ENCODE measurements around the gene TPRG1L. TPM values are rescaled to one million over a fixed set of nuclear protein-coding genes. Genes with fewer than 3 reads are reported as not detected.
A peak's percentile ranks its signal among the peaks of the same experiment; 100 is the strongest.

The TPRG1L gene
- total RNA-seq, 2 donors from 2014 or later, result 88.5 to 93.9 TPM

DNA sequence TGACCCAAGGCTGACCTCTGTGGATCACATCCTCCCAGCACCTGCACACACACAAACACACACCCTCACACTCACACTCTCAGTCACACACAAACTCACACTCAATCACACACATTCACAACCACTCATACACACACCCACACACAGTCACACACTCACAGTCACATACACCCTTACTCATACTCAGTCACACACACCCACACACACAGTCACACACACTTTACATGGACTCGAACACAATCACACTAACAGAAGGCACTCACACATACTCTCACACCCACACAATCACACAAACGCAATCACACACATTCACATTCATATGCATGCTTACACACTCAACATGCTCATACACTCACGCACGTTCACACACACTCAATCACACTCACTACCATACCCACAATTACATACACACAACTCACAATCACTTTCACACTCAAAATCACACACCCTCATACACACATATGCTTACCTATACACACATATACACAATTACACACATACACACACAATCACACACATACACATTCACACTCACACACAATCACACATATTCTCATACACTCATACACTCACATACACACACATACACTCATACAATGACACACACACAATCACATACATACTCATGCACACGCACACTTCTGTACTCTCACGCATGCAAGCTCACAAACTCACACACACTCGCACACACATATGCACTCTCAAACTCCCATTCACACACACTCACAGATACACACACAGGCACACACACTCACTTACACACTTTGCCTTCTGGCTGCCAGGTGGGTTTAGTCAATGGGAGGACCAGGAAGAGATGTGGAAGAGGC lies 19.6 kb upstream of the TPRG1L start:
- no peak for DNase-seq
- intact Hi-C loops (cut with DNase I, micrococcal nuclease), result no loop called here
- no peak for ATAC-seq

DNA sequence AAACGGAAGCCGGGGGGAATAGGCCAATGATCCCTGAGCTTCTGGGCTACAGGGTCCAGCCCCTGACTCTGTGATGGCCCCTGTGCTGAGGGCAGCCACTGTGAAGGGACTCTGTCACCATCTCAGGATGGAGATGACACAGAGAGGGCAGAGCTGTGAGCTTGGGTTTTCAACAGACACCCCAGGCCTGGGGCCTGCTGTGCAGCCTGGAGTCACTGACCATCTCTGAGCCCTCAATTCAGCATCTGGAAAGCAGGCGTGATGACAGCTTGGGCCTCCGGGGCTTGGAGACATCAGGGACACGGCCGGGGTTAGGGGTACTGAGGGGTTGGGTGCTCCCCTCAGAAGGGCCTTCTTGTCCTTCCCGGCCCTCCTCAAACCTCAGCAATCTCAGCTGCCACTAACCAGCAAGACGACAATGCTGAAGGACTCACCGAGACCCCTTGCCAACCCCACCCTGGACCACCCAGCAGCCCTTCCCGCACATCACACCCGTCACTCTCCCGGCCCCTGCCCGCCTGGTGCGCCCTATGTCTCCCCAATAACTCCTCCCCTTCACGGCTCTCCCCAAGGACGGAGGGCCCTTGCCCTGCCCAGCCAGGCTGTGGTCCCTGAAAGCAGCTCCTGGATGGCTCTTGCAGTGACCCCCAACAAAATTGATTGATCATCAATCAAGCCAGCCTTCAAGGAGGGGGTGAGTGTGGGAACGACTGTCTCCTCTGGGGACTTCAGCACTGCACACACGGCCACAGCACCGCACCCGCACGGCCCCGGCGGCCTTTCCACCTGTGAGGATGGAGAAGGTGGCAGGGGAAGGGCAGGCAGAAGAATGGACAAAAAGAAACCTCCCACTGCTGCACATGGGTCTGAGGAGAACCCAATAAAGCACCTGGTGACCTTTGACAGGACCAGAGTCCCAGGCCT lies 17.8 kb upstream of the TPRG1L start:
- ATAC-seq (no peak), DNase-seq (no peak)
- intact Hi-C loops (cut with DNase I, micrococcal nuclease), result no loop called here

DNA sequence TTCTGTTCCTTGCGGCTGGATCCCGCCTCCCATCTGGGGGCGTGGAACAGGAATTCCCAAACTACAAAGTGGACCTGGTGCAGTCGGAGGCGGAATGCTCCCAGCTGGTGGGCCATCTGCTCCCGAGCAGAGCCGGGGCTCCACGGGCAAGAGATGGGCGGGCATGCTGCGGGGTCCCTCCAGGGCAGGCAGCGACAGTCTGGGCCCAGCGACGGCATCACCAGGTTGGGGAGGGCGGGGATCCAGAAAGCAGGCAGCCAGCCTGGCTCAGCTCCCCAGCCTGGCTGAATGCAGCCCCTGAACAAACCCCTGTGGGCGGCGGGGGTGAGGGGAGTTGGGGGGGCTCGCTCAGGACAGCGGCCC lies 17.1 kb upstream of the TPRG1L start:
- no peak for ATAC-seq
- intact Hi-C loops (cut with DNase I, micrococcal nuclease), result no loop called here
- no peak for DNase-seq

DNA sequence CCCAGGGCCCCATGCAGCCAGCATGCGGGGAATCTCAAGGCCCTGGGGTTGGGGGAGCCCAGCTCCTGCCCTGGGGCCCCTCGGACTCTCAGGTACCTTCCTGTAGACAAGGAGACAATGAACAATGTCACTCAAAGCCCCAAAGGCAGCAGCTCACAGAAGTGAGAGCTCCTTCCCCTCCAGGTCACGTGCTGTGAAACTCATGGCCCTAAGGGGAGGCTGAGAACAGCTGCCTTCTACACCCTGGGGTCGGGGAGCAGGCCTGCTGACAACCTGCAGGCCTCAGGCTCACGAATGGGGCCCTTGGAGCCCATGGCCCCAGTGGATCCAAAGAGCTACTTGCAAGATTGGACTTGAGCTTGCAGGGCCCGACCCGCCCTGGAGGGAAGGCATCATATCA lies 16.7 kb upstream of the TPRG1L start:
- ATAC-seq, result no peak
- intact Hi-C loops (cut with DNase I, micrococcal nuclease), result no loop called here
- DNase-seq, result no peak

DNA sequence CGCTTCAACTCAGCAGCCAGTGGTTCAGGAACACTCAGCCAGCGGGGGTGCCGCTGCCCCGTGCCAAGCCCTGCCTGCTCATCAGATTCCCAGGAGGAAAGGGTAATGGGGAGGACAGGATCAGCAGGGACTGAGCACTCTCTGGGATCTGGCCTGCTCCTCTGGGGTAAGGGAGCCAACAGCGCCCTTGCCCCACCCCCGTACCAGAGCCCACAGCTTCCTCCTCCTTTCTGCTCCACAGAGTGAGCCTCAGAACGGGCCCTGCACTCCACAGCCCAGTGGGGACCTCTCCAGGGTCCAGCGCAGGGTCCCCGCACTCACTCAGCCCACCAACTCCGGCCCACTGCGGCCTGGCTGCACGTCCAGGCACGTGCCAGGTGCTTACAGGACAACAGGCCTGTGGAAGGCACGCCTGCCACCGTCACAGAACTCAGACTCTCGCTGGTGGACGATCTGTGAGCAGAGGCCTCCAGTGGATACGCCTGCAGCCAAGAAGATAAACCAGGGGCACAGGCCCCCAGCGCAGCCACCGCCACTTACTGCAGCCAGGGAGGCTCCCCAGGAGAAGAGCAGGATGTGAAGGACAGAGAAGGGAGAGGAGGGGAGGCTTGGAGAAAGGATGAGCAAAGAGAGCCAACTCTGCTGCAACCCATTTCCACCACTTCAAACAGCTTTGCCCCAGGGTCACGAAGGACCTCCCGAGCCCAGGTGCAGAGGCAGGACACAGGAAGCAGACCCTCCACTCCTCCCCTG lies 15.6 kb upstream of the TPRG1L start:
- DNase-seq (no peak), ATAC-seq (no peak)
- intact Hi-C loops (cut with DNase I, micrococcal nuclease), result no loop called here

DNA sequence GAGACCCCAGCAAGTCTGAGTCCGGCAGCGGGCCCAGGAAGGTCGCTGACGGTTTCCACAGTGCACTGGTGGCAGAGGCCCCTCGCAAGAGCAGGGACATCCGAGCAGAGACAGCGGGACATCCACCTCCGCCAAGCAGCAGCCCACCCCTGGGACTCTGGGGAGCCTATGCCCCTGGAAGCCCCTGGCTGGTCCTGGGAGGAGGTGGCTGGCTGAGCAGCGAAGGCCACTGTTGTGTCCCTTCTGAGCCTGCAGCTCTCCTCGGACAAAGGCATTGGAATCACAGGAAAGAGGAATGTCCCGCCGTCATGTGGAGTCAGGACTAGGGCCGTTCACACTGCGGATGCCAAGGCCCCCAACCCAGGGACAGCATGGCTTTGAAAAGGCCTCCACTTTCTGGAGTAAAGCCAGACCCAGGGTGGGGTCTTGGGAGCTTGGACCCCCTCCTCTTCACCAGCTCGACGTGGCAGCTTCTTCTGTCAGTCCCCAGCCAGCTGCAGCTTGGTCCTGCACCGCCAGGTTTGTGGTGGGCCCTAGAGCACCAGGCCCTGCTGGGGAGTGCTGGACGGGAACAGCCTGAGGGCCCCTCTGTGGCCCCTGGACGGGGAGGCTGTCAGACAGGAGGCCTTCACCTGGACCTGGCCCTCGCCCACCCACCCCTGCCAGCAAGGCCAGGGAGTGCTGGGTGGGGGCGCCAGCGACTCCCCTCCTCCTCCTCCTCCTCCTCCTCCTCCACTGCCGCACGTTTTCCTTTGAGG lies 14.9 kb upstream of the TPRG1L start:
- DNase-seq, result no peak
- intact Hi-C loops (cut with DNase I, micrococcal nuclease), result no loop called here
- no peak for ATAC-seq

DNA sequence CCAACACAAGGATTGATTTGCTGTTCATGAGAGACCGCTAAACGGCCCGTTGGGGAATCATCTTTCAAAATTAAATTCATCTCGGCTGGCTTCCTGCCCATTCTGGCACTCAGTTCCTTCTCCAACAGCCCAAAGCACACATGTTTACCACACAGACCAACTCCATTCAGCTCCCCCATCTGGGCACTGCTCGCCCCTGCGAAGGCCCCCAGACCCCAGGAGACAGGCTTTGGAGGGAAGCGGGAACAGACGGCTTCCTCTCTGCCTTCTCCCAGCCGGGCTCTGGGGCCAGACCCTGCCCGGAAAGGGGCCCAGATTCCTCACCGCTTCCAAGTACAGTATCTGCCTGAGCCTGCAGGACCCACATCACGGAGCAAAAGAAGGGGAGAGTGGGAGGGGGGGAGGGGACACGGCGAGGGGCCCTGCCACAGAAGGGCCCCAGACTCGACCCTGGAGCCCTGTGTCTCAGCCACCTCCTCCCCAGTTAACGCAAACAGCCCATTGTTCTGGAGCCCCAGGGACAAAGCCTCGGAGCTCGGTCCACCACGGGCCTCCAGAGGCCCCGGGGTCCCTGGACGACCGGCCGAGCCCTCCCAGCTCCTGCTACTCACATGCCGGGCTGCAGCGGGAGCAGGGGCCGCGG lies 14.2 kb upstream of the TPRG1L start:
- no peak for DNase-seq
- no peak for ATAC-seq
- intact Hi-C loops (cut with DNase I, micrococcal nuclease), result no loop called here

DNA sequence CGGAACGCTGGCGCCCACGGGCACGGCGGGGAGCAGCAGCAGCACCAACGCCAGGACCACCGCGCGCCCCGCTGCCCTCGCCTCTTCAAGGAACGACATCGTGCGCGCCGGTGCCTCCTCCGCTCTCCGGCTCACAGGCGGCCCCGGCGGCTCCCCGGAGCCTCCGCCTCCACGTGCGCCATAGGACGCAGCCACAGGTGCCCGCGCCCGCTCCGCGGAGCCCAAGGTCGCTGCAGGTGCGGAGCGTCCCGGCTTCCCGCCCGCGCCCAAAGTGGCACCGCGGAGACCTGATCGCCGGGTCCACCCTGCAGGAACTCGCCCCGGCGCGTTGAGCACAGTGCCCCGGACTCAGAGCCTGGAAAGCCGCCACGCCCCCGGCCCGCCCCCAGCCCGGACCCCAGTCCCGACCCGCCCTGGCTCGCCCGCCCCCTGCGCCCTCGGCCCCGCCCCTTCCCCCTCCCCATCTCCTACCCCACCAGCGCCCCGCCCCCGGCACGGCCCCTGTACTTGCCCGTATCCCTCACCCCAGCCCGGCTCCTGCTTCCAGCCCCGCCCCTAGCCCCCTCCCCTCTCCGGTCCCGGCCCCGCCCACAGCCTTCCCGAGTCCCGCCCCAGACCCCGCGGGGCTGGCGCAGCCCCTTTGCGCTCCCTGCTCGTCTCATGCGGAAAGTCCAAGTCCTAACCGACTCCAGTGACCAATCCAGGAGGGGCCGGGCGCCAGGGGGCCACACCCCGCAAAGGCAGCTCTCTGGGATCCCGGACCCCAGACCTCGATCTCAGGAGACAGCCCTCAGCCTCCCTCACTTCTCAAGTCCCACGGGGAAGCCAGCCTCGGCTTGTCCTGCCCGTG lies 13.4 kb upstream of the TPRG1L start, which contains the start of gene MEGF6:
Gene MEGF6 (minus strand): TSS at position 339 of the 850 bp plus-strand sequence. CDS start 240 bp downstream, at position 99.
- peak; percentile 64 to 67 for DNase-seq
- ATAC-seq, result peak; percentile 81
- intact Hi-C loops (cut with DNase I, micrococcal nuclease), result no loop called here

DNA sequence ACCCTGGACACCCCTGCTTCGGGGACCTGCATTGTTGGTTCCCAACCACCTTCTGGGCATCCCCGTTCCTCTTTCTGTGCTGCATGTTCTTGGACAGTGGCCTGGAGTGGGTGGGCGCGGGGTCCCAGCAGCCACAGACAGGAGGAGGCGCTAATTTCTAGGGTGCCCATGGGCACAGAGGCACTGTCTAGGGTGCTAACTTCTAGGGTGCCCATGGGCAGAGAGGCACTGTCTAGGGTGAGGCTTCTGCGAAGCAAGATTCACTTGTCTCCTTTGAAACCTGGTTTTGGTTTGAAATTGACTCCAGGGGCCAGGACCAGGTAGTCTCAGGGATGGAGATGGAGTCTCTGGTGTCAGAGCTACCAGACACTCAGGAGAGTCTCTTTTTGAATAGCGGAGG lies 12.7 kb upstream of the TPRG1L start:
- DNase-seq, result no peak
- intact Hi-C loops (cut with DNase I, micrococcal nuclease), result no loop called here
- ATAC-seq, result no peak

DNA sequence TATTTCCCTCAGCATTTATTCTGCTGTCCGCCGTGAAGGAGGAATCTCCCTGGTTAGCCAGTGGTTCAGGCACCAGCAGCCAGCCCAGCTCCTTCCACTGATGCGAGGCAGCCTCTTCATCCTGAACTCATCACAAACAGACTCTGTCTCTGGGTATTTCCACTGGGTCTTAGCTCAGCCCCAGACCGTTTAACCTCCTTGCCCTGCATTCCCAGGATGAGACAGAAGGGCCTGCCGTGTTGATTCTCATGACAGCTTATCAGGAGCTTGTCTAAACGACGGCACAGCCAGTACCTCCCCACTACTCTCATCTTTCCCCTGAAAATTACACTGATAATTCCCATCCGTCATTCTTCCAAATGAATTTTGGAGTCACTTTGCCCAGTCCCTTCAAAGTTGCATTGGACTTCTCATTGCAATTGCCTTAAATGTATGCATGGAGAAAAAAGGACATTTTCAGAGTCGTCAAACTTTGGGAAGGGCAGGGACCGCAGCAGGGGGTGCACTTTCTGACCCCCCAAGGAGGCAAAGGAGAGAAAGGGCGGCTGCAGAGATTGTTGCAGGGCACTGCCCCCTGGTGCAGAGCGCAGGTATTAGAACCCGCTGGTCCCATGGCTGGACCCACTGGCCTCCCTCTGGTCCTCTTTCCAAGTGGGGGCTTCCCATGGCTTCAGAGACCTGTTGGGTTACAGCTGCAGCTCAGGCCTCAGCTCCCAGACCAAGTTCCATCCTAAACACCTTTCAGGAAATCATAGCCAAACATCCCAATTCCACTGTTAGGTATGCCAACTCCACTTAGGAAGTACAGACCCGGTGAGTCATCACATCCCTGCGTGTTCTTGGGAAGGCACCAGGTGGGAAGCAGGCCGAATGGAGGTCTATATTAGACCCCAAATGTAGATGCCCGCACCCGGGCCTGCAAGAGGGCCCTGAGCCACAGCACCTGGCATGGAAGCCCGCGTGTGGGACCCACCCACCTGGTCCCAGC lies 9.8 kb upstream of the TPRG1L start:
- no peak for DNase-seq
- intact Hi-C loops (cut with DNase I, micrococcal nuclease), result loop anchor here in 1 of 2 donors (5.0 kb wide), 2 partner anchors 48 to 128 kb away; no protein-coding TSS in a partner anchor
- peak; percentile 30 for ATAC-seq

DNA sequence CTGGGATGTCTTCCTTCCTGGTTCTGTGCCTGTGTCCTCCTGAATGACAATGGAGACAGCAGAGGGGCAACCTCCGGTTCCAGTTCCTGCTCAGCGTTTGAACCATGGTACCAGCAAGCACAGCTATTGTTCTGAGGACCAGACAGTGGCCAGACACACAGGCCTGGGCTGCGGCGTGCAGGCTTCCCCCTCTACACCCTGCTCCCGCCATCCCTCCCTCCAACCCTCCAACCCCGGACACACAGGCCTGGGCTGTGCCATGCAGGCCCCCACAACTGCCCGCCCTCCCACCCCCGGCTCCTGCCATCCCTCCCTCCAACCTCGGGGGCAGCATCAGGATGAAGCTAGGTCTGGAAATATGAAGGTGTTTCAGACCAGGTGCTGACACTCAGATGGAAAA lies 8.0 kb upstream of the TPRG1L start:
- ATAC-seq (no peak), DNase-seq (no peak)
- intact Hi-C loops (cut with DNase I, micrococcal nuclease), result loop anchor here in 1 of 2 donors (5.0 kb wide), 2 partner anchors 50 to 130 kb away; no protein-coding TSS in a partner anchor

DNA sequence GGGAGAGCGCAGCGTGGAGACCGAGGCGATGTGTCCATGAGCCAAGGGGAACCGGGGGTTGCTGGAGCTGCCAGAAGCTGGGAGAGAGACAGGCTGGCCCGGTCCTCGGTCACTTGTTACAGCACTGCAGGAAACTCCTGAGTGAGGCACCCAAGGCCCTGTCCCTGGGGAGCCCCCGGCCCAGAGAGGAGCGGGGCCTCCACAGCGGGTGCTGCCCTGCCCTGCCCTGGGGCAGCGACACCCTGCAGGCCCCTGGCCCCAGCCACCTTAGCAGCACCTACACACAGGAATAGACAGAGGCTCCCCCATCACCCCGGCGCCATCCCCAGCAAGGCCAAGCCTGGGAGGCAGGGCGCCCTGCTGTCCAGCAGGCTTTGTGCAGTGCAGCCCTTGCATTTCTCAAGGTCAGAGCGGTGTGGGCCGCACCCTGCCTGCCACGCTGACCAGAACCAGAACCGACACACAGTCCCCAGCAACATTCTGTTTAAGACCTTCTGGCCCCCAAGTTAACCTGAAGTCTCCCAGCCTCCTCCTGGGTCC lies 6.9 kb upstream of the TPRG1L start:
- ATAC-seq (no peak), DNase-seq (no peak)
- intact Hi-C loops (cut with DNase I, micrococcal nuclease), result loop anchor here in 1 of 2 donors (5.0 kb wide), 2 partner anchors 51 to 131 kb away; no protein-coding TSS in a partner anchor

DNA sequence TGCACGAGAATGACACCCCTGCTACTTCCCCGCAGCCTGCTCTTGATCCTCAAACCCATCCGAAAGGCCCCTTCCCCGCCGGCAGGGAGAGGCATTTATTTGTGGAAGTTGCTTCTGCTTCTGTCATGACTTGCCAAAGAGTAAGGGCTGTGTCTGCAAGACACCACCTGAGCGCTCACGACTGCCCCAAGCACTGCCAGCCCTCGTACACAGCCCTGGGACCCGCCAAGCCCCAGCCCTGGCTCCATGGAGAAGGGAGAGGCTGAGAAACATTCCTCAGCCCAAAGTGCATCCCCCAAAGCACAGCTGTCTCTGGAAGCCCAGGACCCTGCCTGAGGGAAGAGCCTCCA lies 6.3 kb upstream of the TPRG1L start:
- intact Hi-C loops (cut with DNase I, micrococcal nuclease), result loop anchor here in 1 of 2 donors (5.0 kb wide), 2 partner anchors 51 to 131 kb away; no protein-coding TSS in a partner anchor
- ATAC-seq, result peak; percentile 2

DNA sequence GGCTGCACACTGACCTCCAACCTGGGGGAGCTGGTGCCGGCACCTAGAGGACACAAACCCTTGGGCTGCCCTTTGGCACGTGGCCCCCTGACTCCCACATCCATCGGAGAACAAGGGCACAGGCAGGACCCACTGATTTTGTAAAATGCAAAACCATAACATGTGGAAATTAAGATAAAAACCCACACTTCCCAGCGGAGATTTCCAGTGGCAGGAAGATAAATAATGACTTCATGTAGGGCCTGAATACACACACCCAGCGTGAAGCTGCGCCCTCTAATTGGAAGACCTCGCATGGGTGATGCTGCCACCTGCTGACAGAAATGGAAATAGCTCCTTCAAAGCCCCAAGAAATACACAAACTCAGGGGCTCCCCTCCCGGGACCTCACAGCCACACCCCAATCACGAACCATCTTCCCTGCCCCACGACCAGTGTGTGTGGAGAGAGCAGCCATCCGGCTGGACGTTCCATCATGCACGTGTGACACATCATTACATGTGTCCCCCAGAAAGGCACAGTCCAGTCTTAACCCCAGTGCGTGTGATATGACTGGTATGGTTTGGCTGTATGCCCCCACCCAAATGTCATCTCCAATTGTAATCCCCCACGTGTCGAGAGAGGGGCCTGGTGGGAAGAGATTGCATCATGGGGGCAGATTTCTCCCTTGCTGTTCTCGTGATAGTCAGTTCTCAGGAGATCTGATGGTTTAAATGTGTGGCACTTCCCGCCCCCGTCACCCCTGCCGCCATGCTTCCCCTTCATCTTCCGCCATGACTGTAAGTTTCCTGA lies 5.7 kb upstream of the TPRG1L start:
- peak; percentile 68 to 80 for DNase-seq
- ATAC-seq, result peak; percentile 84
- intact Hi-C loops (cut with DNase I, micrococcal nuclease), result loop anchor here in 1 of 2 donors (5.0 kb wide), 2 partner anchors 52 to 132 kb away; no protein-coding TSS in a partner anchor

More for the DNA sequence above, 6.3 kb upstream of the TPRG1L start:
- DNase-seq, result no peak

DNA sequence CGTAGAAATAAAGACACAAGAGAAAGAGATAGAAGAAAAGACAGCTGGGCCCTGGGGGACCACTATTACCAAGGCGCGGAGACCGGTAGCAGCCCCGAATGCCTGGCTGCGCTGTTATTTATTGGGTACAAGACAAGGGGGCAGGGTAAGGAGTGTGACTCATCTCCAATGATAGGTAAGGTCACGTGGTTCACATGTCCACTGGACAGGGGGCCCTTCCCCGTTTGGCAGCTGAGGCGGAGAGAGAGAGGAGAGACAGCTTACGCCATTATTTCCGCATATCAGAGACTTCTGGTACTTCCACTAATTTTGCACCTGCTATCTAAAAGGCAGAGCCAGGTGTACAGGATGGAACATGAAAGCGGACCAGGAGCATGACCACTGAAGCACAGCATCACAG lies 4.1 kb upstream of the TPRG1L start:
- intact Hi-C loops (cut with DNase I, micrococcal nuclease), result loop anchor here in 1 of 2 donors (5.0 kb wide), 1 partner anchor 128 kb away; no protein-coding TSS in a partner anchor
- DNase-seq (no peak), ATAC-seq (no peak)

Measured in left colon (tissue), 2 donors.